ENCODE results near the gene MTCH1.
A peak's percentile ranks its signal among the peaks of the same experiment; 100 is the strongest.
"Not testable (repeated sequence)": the region's sequence is repeated elsewhere in the genome, so short reads cannot be mapped to it uniquely, and the experiment has no call there.

The MTCH1 gene

DNA sequence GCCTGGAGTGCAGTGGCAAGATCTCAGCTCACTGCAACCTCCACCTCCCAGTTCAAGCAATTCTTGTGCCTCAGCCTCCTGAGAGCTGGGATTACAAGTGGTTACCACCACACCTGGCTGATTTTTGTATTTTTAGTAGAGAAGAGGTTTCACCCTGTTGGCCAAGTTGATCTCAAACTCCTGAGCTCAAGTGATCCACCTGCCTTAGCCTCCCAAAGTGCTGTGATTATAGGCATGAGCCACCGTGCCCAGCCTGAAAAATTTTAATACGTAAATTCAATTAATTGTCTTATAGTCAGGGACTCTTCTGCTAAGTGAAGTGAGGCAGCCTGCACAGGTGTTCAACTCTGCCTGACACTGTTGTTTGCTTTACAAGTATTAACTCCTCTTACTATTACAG lies 4.4 kb upstream of the MTCH1 start:
- not testable (repeated sequence) for DNase-seq

DNA sequence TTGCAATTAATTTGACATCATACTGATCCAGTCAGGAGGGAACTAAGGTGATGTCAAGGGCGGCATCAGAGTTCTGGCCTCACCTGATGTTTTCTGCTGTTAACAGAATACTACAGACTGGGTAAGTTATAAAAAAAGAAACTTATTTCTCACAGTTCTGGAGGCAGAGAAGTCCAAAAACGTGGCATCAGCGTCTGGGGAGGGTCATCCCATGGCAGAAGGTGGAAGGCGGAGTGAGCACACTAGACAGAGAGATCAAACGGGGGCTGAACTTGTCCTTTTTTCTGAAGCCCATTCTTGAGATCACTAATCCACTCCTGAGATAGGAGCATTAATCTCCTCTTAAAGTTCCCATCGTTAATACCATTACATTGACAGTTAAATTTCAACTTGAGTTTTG lies 3.3 kb upstream of the MTCH1 start:
- DNase-seq: no peak

GRCh38 chr6:36986704-36987047 lies 680 bp upstream of the MTCH1 start:
- DNase-seq: peak; percentile 20

- no peak for DNase-seq
Measured at GRCh38 chr6:36985417-36985807, 584 bp downstream of the MTCH1 start.

DNA sequence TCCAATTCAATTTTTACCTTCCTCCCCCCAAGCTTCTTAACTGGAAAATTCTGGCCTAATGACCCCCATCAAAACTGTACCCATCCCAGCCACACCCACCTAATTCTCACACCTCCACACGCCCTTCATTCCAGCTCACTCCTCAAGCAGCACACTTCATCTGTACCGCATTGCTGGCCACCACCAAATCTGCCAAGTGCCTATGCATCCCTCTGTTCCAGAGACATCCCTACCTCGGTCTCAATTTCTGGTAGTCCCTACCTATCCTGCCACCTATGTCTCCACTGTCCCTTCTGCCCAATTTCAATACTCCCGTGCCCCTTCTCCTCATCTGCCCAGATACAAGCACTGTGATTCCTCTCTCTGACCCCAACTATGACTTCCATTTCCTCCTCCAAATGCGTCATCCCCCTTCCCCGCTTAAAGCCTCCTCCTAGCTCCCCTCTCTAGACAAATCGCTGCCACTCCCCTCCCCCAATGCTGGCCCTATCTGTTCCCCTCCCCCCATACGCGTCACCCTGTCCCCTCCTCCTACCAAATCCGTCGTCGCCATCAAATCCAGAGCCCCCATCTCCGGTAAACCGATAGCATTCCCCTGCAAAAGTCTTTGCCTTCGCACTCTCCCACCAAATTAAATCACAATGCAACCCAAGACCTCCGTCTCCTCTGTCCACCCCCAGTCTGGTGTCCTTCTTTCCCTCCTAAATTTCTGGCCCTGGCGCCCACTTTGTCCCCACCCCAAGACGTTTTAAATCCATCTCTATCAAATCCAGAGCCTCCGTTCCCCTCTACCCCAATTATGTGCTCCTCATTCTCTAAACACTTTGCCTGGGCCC lies 1.2 kb downstream of the MTCH1 start:
- peak; percentile 69 for DNase-seq

- DNase-seq: no peak
Measured at GRCh38 chr6:36983538-36983937, 2.5 kb downstream of the MTCH1 start.

DNA sequence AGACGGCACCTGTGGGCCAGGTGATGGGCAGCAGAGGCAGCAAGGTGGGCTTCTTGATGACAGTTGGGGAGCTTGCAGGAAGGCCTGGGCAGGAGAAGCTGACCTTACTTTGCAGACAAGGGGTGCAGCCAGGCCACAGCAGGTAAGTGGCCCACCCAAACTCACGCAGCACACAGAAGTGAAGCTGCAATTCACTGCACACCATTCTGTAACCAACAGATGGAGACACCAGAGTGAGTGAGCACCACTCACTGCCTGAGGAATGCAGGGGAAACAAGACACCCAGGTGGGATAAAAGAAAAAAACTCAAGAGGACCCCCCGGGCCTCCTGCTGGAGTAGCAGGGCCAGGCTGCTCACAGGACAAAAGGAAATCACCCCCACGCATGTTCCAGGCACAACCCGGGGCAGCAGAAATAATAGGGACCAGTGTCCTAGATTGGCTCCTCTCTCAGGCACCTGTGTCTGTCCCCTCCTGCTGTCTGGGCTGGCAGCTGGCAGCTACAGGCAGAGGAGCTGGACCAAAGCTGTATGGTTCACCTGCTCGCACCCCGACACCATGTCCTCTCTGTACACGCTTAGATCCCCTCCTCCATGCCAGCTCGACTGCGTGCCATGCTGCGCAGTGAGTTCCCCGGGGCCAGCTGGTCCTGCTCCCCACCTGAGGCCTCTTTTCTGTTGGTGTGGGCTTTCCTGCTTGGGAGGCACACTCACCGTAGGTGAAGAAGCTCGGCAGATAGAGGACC lies 4.9 kb downstream of the MTCH1 start:
- no peak for DNase-seq

- DNase-seq: no peak
Measured at GRCh38 chr6:36980129-36980528, 5.9 kb downstream of the MTCH1 start.

DNA sequence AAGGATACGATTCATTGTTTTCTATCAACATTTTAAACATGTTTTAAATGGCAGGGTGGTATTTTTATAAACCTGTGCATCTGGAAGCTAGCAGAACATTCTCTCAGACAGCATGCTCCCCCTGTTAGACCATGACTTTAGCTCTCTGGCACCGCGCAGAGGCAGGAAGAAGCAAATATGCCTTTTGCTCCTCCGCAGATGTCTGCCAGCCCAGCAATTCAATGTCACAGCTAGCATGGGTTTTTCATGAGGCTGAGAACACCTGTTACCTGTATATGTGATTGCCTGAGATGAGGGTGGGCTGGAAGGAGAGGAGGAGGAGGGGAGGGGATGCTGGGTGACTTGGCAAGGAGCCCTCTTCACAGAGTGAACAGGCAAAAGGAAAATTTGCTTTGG lies 6.7 kb downstream of the MTCH1 start:
- peak; percentile 58 for DNase-seq

DNA sequence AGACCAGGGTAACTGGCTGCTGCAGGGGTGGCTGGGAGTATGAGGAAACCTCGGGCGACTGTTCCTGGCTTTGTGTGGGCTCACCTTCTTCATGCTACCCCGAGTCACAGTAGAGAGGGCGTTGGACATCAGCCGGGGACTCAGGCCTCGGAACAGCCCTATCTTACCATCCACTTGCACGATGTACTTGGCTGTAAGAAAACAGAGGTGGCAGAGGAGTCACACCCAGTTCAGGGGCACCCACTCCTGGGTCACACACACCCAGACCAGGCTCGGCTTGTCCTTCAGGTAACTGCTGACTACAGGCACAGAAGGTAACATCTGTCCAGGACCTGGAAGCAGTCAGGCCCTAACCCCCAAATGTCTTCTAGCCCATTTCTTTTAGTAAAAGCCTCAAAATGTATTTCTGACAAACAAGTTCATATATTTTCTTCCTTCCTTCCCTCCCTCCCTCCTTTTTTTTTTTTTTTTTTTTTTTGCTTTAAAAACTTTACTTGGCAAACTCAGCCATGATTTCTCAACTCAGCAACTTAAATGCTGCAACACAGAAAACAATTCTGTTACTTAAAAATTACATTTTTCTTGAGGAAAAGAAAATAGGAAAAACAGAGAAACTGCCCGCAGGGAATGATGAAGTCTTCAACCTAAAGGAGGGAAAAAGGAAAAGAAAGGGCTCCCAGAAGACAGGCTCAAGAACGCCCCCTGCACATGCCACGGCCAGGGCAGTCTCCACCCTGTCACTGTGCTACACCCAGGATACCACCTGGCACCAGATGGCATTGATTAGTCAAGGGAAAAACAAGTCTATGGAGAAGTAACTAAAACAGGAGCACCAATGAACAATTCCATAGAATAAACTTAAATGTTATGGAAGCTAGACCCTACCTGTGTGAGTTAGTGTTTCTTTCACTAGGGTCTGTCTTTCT lies 7.3 kb downstream of the MTCH1 start:
- no peak for DNase-seq

- no peak for DNase-seq
Measured at GRCh38 chr6:36977470-36977941, 8.5 kb downstream of the MTCH1 start.

GRCh38 chr6:36976931-36977330 lies 9.1 kb downstream of the MTCH1 start:
- DNase-seq: no peak

- DNase-seq: no peak
Measured at GRCh38 chr6:36976509-36976908, 9.5 kb downstream of the MTCH1 start.

- no peak for DNase-seq
Measured at GRCh38 chr6:36976007-36976264, 10.1 kb downstream of the MTCH1 start.

GRCh38 chr6:36975231-36976006 lies 10.6 kb downstream of the MTCH1 start:
- no peak for DNase-seq

GRCh38 chr6:36973647-36974046 lies 12.3 kb downstream of the MTCH1 start:
- DNase-seq: no peak

DNA sequence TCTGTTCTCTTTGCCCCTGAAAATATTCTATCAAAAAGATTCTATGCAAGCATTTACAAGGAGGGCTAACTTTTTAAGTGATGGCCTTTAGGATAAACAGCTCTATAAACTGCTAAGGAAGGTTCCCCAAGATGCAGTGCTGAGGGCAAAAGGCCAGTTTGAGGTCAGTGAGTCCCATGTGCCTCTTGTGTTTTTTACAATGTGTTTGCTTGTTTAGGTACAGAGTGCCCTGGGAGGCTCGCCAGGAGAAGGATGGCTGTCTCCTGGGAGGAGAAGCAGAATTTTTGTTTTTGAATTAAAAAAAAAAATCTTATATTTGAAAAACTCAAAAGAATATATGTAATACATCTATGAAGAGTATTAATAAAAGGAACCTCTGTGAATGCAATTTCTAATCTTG lies 12.8 kb downstream of the MTCH1 start:
- DNase-seq: no peak

GRCh38 chr6:36971921-36972673 lies 13.9 kb downstream of the MTCH1 start:
- DNase-seq: no peak

GRCh38 chr6:36970892-36971842 lies 14.8 kb downstream of the MTCH1 start:
- DNase-seq: no peak

GRCh38 chr6:36969988-36970891 lies 15.8 kb downstream of the MTCH1 start:
- DNase-seq: no peak

Data from CD4-positive, alpha-beta T cell treated with Interleukin-6 for 4 hours (primary cell).